GM13976 (cell line): ENCODE results near the gene KYNU.
"Not testable (repeated sequence)": the region's sequence is repeated elsewhere in the genome, so short reads cannot be mapped to it uniquely, and the experiment has no call there.

ENCODE experiments used
- DNase-seq: peaks from one replicate; pipeline ENCODE4 v3.0.0; 2012; ENCODE audit warnings: low spot score
- in situ Hi-C: fragments of 300-500 bp; cut with MboI; formaldehyde crosslinking; loops from one replicate; pipeline ENCODE4 v1.12.0; 2022; ENCODE audit warnings: low sequenced_read_pairs, mixed read lengths, inconsistent platforms; ENCODE audit not compliant: unreplicated experiment
- TF ChIP-seq, protein P1 (sequence below): IDR thresholded peaks from 2 replicates; pipeline ENCODE4 v1.5.1; 2012; ENCODE audit warnings: borderline replicate concordance, mild to moderate bottlenecking; ENCODE audit not compliant: insufficient read depth; ENCODE audit errors: extremely low read depth, missing control alignments, control extremely low read depth

The KYNU gene

DNA sequence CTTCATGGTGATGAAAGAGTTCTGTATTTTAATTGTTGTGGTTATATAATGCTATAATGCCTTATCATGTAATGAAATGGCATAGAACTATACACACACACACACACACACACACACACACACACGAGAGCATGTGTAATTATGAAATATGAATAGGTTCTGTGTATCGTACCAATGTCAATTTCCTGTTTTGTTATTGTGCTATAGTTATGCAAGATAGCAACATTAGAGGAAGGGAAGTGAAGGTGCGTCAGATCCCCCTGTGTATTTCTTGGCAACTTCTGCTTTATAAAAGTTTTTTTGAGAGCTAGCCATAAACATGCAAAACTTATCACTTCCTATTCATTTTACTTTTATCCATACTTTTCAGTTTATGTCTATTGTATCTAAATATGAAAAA lies 191.0 kb downstream of the KYNU start:
- in situ Hi-C loops = no loop called here
- TF ChIP-seq, protein P1, sequence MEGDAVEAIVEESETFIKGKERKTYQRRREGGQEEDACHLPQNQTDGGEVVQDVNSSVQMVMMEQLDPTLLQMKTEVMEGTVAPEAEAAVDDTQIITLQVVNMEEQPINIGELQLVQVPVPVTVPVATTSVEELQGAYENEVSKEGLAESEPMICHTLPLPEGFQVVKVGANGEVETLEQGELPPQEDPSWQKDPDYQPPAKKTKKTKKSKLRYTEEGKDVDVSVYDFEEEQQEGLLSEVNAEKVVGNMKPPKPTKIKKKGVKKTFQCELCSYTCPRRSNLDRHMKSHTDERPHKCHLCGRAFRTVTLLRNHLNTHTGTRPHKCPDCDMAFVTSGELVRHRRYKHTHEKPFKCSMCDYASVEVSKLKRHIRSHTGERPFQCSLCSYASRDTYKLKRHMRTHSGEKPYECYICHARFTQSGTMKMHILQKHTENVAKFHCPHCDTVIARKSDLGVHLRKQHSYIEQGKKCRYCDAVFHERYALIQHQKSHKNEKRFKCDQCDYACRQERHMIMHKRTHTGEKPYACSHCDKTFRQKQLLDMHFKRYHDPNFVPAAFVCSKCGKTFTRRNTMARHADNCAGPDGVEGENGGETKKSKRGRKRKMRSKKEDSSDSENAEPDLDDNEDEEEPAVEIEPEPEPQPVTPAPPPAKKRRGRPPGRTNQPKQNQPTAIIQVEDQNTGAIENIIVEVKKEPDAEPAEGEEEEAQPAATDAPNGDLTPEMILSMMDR = no peak
- DNase-seq = no peak

DNA sequence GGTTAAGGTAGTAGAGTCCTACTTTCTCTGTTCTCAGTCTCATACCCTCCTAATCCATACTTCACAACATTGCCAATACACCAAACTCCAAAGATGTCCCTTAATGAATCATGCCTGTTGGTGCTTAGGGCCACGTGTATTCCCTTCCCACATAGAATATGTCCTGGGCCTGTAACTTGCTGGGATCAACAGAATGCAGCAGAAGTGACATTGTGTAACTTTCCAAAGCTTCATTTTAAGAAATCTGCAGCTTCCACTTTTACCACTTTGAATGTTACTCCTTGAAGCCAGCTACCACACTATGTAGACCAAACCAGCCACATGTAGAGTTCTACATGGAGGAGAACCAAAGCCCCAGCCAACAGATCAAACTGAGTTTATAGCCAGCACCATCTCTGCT lies 193.2 kb downstream of the KYNU start:
- TF ChIP-seq, protein P1 = no peak
- DNase-seq = no peak
- in situ Hi-C loops = no loop called here

DNA sequence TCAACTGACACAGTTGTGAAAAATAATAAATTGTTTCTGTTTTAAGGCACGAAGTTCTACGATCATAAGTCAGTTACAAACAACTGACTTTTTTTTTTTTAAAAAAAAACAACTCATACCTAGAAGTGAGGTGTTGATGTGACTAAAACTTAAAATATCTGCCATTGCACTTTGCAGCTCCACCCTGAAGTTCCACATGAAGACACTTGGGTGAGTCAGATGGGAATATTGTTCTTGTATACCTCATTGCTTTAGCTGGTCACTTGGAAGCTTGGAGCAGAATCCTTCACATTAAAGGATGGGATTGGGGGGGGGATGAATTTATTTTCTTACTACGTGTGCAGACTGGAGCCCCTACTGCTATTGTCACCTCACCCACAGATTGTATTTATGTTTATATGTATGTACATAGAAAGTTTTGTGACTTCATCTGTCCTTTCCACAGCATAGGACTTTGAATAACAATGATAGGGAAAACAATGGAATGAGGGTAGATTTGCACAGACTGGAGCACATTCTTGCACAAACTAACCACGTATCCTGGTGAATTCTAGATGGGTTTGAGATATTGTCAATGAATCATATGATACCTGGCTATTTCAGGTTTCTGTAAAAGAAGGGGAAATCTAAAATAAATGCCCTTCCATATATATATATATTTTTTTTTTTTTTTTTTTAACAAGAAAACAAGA lies 193.9 kb downstream of the KYNU start:
- TF ChIP-seq, protein P1 = no peak
- no peak for DNase-seq
- in situ Hi-C loops = no loop called here

DNA sequence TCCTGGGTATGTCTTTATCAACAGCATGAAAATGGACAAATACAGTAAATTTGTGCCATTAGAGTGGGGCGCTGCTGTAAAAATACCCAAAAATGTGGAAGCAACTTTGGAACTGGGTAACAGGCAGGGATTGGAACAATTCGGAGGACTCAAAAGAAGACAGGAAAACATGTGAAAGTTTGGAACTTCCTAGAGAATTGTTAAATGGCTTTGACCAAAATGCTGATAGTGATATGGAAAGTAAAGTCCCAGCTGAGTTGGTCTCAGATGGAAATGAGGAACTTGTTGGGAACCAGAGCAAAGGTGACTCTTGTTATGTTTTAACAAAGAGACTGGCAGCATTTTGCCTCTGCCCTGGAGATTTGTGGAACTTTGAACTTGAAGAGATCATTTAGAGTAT lies 197.4 kb downstream of the KYNU start:
- DNase-seq, in situ Hi-C loops: not testable (repeated sequence)

DNA sequence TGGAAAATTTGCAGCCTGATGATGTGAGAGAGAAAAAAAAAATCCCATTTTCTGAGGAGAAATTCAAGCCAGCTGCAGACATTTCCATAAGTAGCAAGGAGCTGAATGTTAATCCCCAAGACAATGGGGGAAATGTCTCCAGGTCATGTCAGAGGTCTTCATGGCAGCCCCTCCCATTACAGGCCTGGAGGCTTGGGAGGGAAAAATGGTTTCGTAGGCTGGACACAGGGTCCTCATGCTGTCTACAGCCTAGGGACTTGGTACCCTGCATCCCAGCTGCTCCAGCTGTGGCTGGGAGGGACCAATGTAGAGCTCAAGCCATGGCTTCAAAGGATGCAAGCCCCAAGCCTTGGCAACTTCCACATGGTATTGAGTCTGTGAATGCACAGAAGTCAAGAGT lies 198.2 kb downstream of the KYNU start:
- no peak for DNase-seq
- TF ChIP-seq, protein P1 = no peak
- in situ Hi-C loops = no loop called here

DNA sequence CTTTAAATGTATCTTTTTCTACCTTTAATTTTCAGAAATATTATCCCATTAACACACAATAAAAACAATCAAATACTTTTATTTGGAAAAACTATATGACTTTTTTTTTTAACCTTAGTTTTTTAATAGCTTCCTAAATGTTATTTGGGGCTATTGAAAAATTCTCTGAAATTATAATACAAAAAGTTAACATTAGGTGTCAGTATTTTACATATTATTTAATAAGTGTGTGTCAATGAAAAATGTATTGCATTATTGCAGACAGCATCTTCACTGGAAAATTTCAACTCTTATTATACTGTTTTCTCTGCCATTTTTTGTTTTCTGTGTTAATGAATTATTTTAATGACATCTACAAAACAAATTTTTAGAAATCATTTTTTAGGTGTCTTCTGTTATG lies 200.6 kb downstream of the KYNU start:
- in situ Hi-C loops = no loop called here
- no peak for DNase-seq
- TF ChIP-seq, protein P1 = no peak

DNA sequence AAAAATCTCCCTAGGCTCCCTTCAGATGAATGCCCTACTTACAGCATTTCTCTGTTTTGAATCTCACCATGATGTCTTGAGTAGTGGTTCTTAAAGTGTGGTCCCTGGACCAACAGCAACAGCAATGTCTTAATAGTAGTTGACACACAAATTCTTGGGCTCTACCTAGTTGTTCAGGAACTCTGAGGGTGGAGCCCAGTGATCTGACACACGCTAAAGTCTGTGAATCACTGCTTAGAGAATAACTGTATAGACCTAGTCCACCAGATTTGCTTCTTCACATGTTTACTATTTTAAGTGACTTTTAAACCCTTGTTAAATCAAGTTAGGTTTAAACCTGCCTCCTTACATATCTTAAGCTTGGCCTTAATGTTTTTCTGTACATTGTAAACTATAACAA lies 204.2 kb downstream of the KYNU start:
- in situ Hi-C loops = no loop called here
- TF ChIP-seq, protein P1 = no peak
- no peak for DNase-seq
